ENCODE data around the gene PAX7. TPM values are rescaled to one million over a fixed set of nuclear protein-coding genes. Genes with fewer than 3 reads are reported as not detected.

Gene PAX7
- total and polyA plus RNA-seq, 2 donors (not counting 3 experiments of a cell fraction or from before 2014, with no cell fraction given), result not detected

GRCh38 chr1:18731148-18731547 is 100.5 kb downstream of the PAX7 start:
- Histone ChIP-seq H3K36me3 (ENCODE audit: control insufficient read depth in 2 of 2, extremely low read depth in 1 of 2, insufficient read depth in 2 of 2, low read length in 2 of 2) (no peaks in the 10 kb centered on the region), H3K9me3 (replicated peaks; ENCODE audit: control insufficient read depth, insufficient read depth, low read length) (no peaks in the 10 kb centered on the region), H4K20me1 (replicated peaks; ENCODE audit: control insufficient read depth, extremely low read depth, insufficient read depth, low read length) (no peaks in the 10 kb centered on the region), H2AFZ (ENCODE audit: low read depth, low read length) (no peak overlapping the region), H3K27me3 (ENCODE audit: control insufficient read depth in 2 of 2, insufficient read depth in 2 of 2, low read length in 2 of 2) (no peaks in the 10 kb centered on the region), H3K4me2 (ENCODE audit: insufficient read depth, low read length) (no peak overlapping the region), H3K4me3 (replicated peaks in 1 of 3; ENCODE audit: insufficient read depth in 1 of 3, low read depth in 1 of 3, low read length in 3 of 3) (no peak overlapping the region), H3K4me1 (ENCODE audit: control insufficient read depth, extremely low read depth, insufficient read depth, low read length) (no peaks in the 10 kb centered on the region), H3K79me2 (ENCODE audit: control insufficient read depth, insufficient read depth, low read length) (no peaks in the 10 kb centered on the region), H3K9me1 (replicated peaks; ENCODE audit: control insufficient read depth, extremely low read depth, insufficient read depth, low read length) (no peaks in the 10 kb centered on the region), H3K9ac (replicated peaks; ENCODE audit: extremely low read depth, insufficient read depth, low read length) (no peak overlapping the region), H3K27ac (ENCODE audit: insufficient read depth, low read depth, low read length) (no peak overlapping the region)
- intact Hi-C loops (cut with micrococcal nuclease) (no loop called here), dilution Hi-C loops (cut with MboI; ENCODE audit: extremely low pct_ligation_motif_present, low sequenced_read_pairs) (no loop called here)
- no peak for FAIRE-seq
- no peak for DNase-seq (ENCODE audit: low read depth, low spot score)
- TF ChIP-seq JUN (IDR thresholded peaks at IDR 0.05; ENCODE audit: borderline replicate concordance, insufficient read depth, insufficient read length, low read depth) (no peak), CTCF (IDR thresholded peaks at IDR 0.05; ENCODE audit: extremely low read depth in 1 of 2, insufficient read depth in 1 of 2, low read depth in 1 of 2, low read length in 2 of 2) (no peak), POLR2A (IDR thresholded peaks at IDR 0.05; ENCODE audit: low read depth, low read length) (no peak), FOS (IDR thresholded peaks at IDR 0.05; ENCODE audit: borderline replicate concordance, insufficient read depth, low read length) (no peak)
- CTCF ChIA-PET, result interaction anchor here (1.2 to 2.1 kb wide), 2 partner anchors 9 to 134 kb away, joined by 4 to 6 read pairs; no protein-coding TSS in a partner anchor
- BruUV-seq (replicated peaks), result no TSS peak
- POLR2A ChIA-PET, result no interaction called here

- Histone ChIP-seq H4K20me1 (replicated peaks; ENCODE audit: control insufficient read depth, extremely low read depth, insufficient read depth, low read length) (no peaks in the 10 kb centered on the region), H3K9me3 (replicated peaks; ENCODE audit: control insufficient read depth, insufficient read depth, low read length) (no peaks in the 10 kb centered on the region), H2AFZ (ENCODE audit: low read depth, low read length) (no peak overlapping the region), H3K36me3 (ENCODE audit: control insufficient read depth in 2 of 2, extremely low read depth in 1 of 2, insufficient read depth in 2 of 2, low read length in 2 of 2) (no peaks in the 10 kb centered on the region), H3K9ac (replicated peaks; ENCODE audit: extremely low read depth, insufficient read depth, low read length) (no peak overlapping the region), H3K9me1 (replicated peaks; ENCODE audit: control insufficient read depth, extremely low read depth, insufficient read depth, low read length) (no peaks in the 10 kb centered on the region), H3K27ac (ENCODE audit: insufficient read depth, low read depth, low read length) (no peak overlapping the region), H3K4me3 (replicated peaks in 1 of 3; ENCODE audit: insufficient read depth in 1 of 3, low read depth in 1 of 3, low read length in 3 of 3) (no peak overlapping the region), H3K4me2 (ENCODE audit: insufficient read depth, low read length) (no peak overlapping the region), H3K27me3 (ENCODE audit: control insufficient read depth in 2 of 2, insufficient read depth in 2 of 2, low read length in 2 of 2) (no peaks in the 10 kb centered on the region), H3K4me1 (ENCODE audit: control insufficient read depth, extremely low read depth, insufficient read depth, low read length) (no peaks in the 10 kb centered on the region), H3K79me2 (ENCODE audit: control insufficient read depth, insufficient read depth, low read length) (no peaks in the 10 kb centered on the region)
- intact Hi-C loops (cut with micrococcal nuclease), result no loop called here
- dilution Hi-C loops (cut with MboI; ENCODE audit: extremely low pct_ligation_motif_present, low sequenced_read_pairs), result no loop called here
- DNase-seq (ENCODE audit: low read depth, low spot score) (no peak), FAIRE-seq (no peak)
- CTCF ChIA-PET, result interaction anchor here (1.2 to 2.1 kb wide), 2 partner anchors 9 to 135 kb away, joined by 4 to 6 read pairs; no protein-coding TSS in a partner anchor
- BruUV-seq (replicated peaks), result no TSS peak
- POLR2A ChIA-PET, result no interaction called here
- TF ChIP-seq MAX (IDR thresholded peaks at IDR 0.05; ENCODE audit: insufficient read depth, insufficient read length) (no peak), FOS (IDR thresholded peaks at IDR 0.05; ENCODE audit: borderline replicate concordance, insufficient read depth, low read length) (no peak), CTCF (IDR thresholded peaks at IDR 0.05; ENCODE audit: extremely low read depth in 1 of 2, insufficient read depth in 1 of 2, low read depth in 1 of 2, low read length in 2 of 2) (no peak), JUN (IDR thresholded peaks at IDR 0.05; ENCODE audit: borderline replicate concordance, insufficient read depth, insufficient read length, low read depth) (no peak), MYC (IDR thresholded peaks at IDR 0.05; ENCODE audit: low read depth, low read length) (no peak), POLR2AphosphoS5 (IDR thresholded peaks at IDR 0.05; ENCODE audit: insufficient read depth, low read depth, low read length) (no peak), GATA2 (IDR thresholded peaks at IDR 0.05; ENCODE audit: insufficient read depth, insufficient read length, low read depth, low read length) (no peak), POLR2A (IDR thresholded peaks at IDR 0.05; ENCODE audit: low read depth, low read length) (no peak), EZH2 (IDR thresholded peaks at IDR 0.05; ENCODE audit: borderline replicate concordance, low read depth, low read length, severe bottlenecking) (no peak)
These were observed 101.1 kb downstream of the PAX7 start for GRCh38 chr1:18731591-18732235.
